Stimulated activated memory B cell treated with anti-CD40 and anti-IgM and Interleukin-4, amounts not matched to agents 10 μg/mL and 1 μg/mL and 100 μg/mL, for 72 hours (primary cell): ENCODE results near the gene SNRNP48.

Experiments used
- ATAC-seq: fragments of 150-1000 bp; cut with Tn5 transposase; 2 replicates; pipeline ENCODE4 v1.10.0; 2021
- H3K27ac Mint-ChIP-seq: one replicate; pipeline ENCODE4 v1.8.0; 2022; ENCODE audit warnings: mild to moderate bottlenecking, mixed read lengths
- H3K27me3 Mint-ChIP-seq: one replicate; pipeline ENCODE4 v1.8.0; 2022; ENCODE audit warnings: mixed read lengths
- H3K36me3 Mint-ChIP-seq: one replicate; pipeline ENCODE4 v1.8.0; 2022; ENCODE audit warnings: mixed read lengths
- H3K4me1 Mint-ChIP-seq: one replicate; pipeline ENCODE4 v1.8.0; 2022; ENCODE audit warnings: mixed read lengths
- H3K4me3 Mint-ChIP-seq: one replicate; pipeline ENCODE4 v1.8.0; 2022; ENCODE audit warnings: mild to moderate bottlenecking, moderate library complexity, mixed read lengths
- H3K9me3 Mint-ChIP-seq: one replicate; pipeline ENCODE4 v1.8.0; 2022; ENCODE audit warnings: mixed read lengths

Gene SNRNP48

DNA sequence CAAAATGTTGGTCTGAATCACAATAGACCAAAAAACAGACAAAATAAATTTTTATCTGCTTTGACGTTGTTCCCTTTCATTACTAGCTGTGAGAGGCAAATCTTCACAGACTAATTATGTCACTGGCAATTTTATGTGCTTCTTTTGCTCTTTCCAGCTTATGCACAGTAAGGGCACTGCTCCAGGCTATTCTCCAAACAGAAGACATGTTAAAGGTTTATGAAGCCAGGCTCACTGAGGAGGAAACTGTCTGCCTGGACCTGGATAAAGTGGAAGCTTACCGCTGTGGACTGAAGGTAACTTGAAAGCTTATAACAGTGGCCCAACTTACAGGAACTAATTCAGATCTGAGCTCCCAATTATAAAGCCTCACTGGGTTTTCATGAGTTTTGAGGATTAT, 15.5 kb upstream of the SNRNP48 start:
- no peaks in the 10 kb centered on the region for H3K4me1 Mint-ChIP-seq
- peaks cover 16% of the 10 kb centered on the region for H3K27me3 Mint-ChIP-seq
- no peaks in the 10 kb centered on the region for H3K36me3 Mint-ChIP-seq
- no peaks in the 10 kb centered on the region for H3K9me3 Mint-ChIP-seq
- no peak for ATAC-seq
- no peak overlapping the region for H3K4me3 Mint-ChIP-seq
- H3K27ac Mint-ChIP-seq = no peak overlapping the region

DNA sequence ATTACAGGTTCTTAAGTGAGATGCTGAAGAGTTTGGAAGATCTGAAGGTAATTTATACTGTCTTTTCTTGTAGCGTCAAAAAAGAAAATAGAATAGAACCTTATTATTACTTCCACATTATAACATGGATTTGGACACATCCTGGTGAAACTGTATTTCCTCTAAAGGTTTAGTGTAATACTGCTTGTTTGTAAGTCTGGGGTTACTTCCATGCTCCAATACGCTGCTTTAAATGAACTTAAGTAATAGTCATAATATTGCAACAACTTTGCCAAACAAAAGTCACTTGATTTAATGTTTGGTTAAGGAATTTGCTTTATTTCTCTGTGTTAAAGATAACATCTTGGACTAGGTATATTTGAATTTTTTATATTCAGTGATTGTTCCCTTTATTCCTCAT, 11.5 kb upstream of the SNRNP48 start:
- no peaks in the 10 kb centered on the region for H3K9me3 Mint-ChIP-seq
- no peaks in the 10 kb centered on the region for H3K4me1 Mint-ChIP-seq
- H3K27ac Mint-ChIP-seq = no peak overlapping the region
- H3K36me3 Mint-ChIP-seq = no peaks in the 10 kb centered on the region
- no peak overlapping the region for H3K4me3 Mint-ChIP-seq
- H3K27me3 Mint-ChIP-seq = peaks cover 10% of the 10 kb centered on the region
- no peak for ATAC-seq

DNA sequence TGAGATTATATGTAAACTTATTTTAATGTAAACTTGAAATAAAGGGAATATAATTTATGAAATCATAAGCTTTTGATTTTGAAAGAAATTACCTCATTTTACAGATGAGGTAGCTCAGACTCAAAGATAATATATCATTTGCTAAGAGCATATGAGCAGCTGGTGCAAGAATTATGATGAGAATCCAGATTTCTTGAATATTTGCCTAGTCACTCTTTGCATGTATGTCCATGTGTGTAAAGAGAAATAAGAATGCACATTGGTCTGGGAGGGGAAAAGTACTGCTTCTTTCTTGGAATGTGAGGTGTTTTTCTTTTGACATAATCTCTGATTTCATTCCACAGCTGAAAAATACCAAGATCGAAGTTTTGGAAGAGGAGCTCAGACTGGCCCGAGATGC, 11.1 kb upstream of the SNRNP48 start:
- H3K27me3 Mint-ChIP-seq = peaks cover 10% of the 10 kb centered on the region
- ATAC-seq = no peak
- no peak overlapping the region for H3K4me3 Mint-ChIP-seq
- H3K27ac Mint-ChIP-seq = no peak overlapping the region
- H3K4me1 Mint-ChIP-seq = no peaks in the 10 kb centered on the region
- H3K36me3 Mint-ChIP-seq = no peaks in the 10 kb centered on the region
- H3K9me3 Mint-ChIP-seq = no peaks in the 10 kb centered on the region

DNA sequence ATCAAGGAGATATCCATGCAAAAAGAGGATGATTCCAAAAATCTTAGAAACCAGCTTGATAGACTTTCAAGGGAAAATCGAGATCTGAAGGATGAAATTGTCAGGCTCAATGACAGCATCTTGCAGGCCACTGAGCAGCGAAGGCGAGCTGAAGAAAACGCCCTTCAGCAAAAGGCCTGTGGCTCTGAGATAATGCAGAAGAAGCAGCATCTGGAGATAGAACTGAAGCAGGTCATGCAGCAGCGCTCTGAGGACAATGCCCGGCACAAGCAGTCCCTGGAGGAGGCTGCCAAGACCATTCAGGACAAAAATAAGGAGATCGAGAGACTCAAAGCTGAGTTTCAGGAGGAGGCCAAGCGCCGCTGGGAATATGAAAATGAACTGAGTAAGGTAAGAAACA, 10.1 kb upstream of the SNRNP48 start:
- ATAC-seq = no peak
- Mint-ChIP-seq H3K36me3 (no peaks in the 10 kb centered on the region), H3K4me1 (no peaks in the 10 kb centered on the region), H3K4me3 (no peak overlapping the region), H3K27ac (no peak overlapping the region), H3K27me3 (peaks cover 10% of the 10 kb centered on the region), H3K9me3 (no peaks in the 10 kb centered on the region)

DNA sequence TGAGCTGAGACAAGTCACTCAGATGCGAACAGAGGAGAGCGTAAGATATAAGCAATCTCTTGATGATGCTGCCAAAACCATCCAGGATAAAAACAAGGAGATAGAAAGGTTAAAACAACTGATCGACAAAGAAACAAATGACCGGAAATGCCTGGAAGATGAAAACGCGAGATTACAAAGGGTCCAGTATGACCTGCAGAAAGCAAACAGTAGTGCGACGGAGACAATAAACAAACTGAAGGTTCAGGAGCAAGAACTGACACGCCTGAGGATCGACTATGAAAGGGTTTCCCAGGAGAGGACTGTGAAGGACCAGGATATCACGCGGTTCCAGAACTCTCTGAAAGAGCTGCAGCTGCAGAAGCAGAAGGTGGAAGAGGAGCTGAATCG, 9.5 kb upstream of the SNRNP48 start:
- H3K4me3 Mint-ChIP-seq = no peak overlapping the region

DNA sequence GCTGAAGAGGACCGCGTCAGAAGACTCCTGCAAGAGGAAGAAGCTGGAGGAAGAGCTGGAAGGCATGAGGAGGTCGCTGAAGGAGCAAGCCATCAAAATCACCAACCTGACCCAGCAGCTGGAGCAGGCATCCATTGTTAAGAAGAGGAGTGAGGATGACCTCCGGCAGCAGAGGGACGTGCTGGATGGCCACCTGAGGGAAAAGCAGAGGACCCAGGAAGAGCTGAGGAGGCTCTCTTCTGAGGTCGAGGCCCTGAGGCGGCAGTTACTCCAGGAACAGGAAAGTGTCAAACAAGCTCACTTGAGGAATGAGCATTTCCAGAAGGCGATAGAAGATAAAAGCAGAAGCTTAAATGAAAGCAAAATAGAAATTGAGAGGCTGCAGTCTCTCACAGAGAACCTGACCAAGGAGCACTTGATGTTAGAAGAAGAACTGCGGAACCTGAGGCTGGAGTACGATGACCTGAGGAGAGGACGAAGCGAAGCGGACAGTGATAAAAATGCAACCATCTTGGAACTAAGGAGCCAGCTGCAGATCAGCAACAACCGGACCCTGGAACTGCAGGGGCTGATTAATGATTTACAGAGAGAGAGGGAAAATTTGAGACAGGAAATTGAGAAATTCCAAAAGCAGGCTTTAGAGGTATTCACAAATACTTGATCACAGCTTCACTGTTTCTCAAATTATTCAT, 8.9 kb upstream of the SNRNP48 start:
- no peak overlapping the region for H3K4me3 Mint-ChIP-seq
- H3K36me3 Mint-ChIP-seq = no peaks in the 10 kb centered on the region
- no peaks in the 10 kb centered on the region for H3K4me1 Mint-ChIP-seq
- H3K27ac Mint-ChIP-seq = no peak overlapping the region
- no peak for ATAC-seq
- H3K27me3 Mint-ChIP-seq = peaks cover 10% of the 10 kb centered on the region
- no peaks in the 10 kb centered on the region for H3K9me3 Mint-ChIP-seq

More for the DNA sequence above, 9.5 kb upstream of the SNRNP48 start:
- Mint-ChIP-seq H3K27ac (no peak overlapping the region), H3K9me3 (no peaks in the 10 kb centered on the region), H3K36me3 (no peaks in the 10 kb centered on the region), H3K27me3 (peaks cover 10% of the 10 kb centered on the region), H3K4me1 (no peaks in the 10 kb centered on the region)
- no peak for ATAC-seq

DNA sequence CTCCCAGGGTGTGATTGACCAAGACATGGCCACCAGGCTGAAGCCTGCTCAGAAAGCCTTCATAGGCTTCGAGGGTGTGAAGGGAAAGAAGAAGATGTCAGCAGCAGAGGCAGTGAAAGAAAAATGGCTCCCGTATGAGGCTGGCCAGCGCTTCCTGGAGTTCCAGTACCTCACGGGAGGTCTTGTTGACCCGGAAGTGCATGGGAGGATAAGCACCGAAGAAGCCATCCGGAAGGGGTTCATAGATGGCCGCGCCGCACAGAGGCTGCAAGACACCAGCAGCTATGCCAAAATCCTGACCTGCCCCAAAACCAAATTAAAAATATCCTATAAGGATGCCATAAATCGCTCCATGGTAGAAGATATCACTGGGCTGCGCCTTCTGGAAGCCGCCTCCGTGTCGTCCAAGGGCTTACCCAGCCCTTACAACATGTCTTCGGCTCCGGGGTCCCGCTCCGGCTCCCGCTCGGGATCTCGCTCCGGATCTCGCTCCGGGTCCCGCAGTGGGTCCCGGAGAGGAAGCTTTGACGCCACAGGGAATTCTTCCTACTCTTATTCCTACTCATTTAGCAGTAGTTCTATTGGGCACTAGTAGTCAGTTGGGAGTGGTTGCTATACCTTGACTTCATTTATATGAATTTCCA, 4.6 kb upstream of the SNRNP48 start:
- Mint-ChIP-seq H3K4me1 (peaks cover 13% of the 10 kb centered on the region), H3K4me3 (no peak overlapping the region), H3K36me3 (peaks cover 5% of the 10 kb centered on the region), H3K27ac (no peak overlapping the region), H3K27me3 (no peaks in the 10 kb centered on the region), H3K9me3 (no peaks in the 10 kb centered on the region)
- ATAC-seq = no peak

DNA sequence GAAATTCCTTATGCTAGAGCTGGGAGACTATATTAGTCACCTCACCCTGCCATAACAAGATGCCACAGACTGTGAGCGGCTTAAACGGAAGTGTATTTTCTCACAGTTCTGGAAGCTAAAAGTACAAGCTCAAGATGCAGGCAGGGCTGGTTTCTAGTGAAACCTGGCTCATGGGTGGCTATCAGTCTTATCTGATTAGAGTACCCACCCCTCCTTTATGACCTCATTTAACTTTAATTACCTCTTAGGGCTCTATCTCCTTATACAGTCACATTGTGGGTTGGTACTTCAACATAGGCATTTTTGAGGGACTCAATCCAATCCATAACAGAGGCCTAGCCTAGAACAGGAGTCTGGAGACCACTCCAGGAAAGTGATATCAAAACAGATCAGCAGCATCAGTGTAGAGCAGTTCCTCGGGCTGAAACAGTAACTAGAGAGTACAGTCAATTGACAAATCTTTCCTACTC, 2.3 kb upstream of the SNRNP48 start:
- ATAC-seq = no peak
- Mint-ChIP-seq H3K27ac (no peak overlapping the region), H3K4me3 (no peak overlapping the region), H3K4me1 (peaks cover 36% of the 10 kb centered on the region), H3K9me3 (no peaks in the 10 kb centered on the region), H3K27me3 (no peaks in the 10 kb centered on the region), H3K36me3 (peaks cover 8% of the 10 kb centered on the region)

DNA sequence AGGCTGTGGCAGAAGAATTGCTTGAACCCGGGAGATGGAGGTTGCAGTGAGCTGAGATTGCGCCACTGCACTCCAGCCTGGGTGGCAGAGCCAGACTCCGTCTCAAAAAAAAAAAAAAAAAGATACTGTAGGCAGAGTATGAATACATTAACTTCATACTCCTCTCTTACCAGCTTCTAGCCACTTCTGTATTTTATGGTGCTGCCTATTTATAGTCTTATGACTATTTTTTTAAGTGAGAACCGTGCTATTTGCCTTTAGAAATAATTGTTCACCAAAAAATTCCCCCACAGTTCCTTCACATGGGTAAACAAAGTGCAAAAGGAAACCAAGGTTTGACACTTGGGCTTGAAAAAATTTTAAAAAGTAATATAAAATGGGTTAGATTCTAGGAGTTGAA, 1.5 kb upstream of the SNRNP48 start:
- Mint-ChIP-seq H3K36me3 (peaks cover 15% of the 10 kb centered on the region), H3K9me3 (no peaks in the 10 kb centered on the region), H3K4me3 (no peak overlapping the region), H3K27ac (no peak overlapping the region), H3K4me1 (peaks cover 44% of the 10 kb centered on the region), H3K27me3 (no peaks in the 10 kb centered on the region)
- ATAC-seq = no peak

DNA sequence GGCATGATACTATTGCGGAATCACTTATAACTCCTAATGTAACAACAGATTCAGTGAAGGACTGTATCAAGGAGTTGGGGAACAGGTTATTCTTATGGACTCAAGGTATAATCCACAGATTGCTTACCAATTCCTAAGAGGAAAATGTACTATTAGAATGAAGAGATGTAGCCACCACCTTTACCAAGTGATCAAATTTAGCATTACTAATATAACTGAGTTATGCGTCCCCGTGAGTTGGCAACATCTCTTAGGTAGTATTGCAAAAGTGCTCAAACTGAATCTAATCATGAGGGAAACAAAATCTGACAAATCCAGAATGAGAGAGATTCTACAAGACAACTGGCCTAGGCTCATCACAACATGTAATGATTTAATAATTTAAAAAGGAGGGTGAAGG, 777 bp upstream of the SNRNP48 start:
- no peaks in the 10 kb centered on the region for H3K27me3 Mint-ChIP-seq
- H3K4me1 Mint-ChIP-seq = peaks cover 44% of the 10 kb centered on the region
- no peaks in the 10 kb centered on the region for H3K9me3 Mint-ChIP-seq
- no peak for ATAC-seq
- peak overlapping the region; percentile 95 for H3K27ac Mint-ChIP-seq
- H3K4me3 Mint-ChIP-seq = peak overlapping the region; percentile 98
- H3K36me3 Mint-ChIP-seq = peaks cover 15% of the 10 kb centered on the region

DNA sequence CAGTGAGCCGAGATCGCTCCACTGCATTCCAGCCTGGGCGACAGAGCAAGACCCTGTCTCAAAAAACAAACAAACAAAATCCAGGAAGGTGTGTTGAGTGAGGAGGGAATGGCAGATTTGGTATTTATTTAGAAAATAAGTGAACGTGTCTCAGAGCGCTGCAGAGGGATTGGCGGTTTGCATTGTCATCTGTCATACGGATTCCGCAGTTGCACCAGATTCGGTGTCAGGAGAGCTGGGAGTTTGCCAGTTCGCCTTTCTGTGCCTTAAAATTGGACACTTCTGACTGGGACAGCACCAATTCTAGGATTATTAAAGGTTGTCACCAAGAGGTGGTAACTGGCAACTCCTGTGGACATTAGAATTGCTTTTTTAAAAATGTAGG, 912 bp downstream of the SNRNP48 start:
- H3K27ac Mint-ChIP-seq = peak overlapping the region; percentile 95
- H3K4me1 Mint-ChIP-seq = peaks cover 44% of the 10 kb centered on the region
- no peaks in the 10 kb centered on the region for H3K27me3 Mint-ChIP-seq
- peak overlapping the region; percentile 98 for H3K4me3 Mint-ChIP-seq
- no peaks in the 10 kb centered on the region for H3K9me3 Mint-ChIP-seq
- peaks cover 19% of the 10 kb centered on the region for H3K36me3 Mint-ChIP-seq
- no peak for ATAC-seq

DNA sequence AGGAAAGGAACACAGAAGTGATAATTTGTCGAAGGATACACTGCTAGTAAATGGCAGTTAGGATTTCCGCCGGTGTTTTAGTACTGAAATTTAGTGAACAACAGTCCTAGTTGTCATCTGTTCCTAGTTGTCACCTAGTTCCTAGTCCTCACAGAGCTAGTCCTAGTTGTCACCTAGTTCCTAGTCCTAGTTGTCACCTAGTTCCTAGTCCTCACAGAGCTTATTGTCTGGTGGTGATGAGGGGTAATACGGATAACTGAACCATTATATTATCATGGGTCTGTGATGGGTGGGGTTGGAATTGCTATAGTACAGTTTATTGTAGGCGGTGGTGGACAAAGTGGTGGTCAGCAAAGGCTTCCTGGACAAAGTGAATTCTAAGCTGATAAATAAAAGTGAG, 1.8 kb downstream of the SNRNP48 start:
- Mint-ChIP-seq H3K4me3 (no peak overlapping the region), H3K36me3 (peaks cover 27% of the 10 kb centered on the region), H3K9me3 (no peaks in the 10 kb centered on the region), H3K27me3 (no peaks in the 10 kb centered on the region), H3K27ac (no peak overlapping the region), H3K4me1 (peaks cover 44% of the 10 kb centered on the region)
- no peak for ATAC-seq

DNA sequence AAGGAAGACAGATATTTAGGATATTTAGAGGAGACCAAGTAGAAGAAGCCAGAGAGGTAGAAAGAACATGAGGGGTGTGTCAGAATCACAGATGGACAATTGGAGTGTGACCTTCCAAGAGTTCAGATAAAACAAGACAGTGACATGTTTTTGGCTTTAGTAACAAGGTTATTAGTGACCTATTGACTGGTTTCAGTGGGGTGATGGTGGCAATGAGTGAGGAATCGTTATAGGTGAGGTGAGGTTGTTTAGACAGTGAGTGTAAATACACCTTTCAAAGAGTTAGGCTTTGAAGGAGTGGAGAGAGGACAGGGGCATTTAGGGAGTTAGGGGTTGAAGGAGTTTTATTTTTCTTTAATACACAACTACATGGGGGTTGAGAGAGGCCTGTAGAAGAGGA, 3.2 kb downstream of the SNRNP48 start:
- peaks cover 32% of the 10 kb centered on the region for H3K36me3 Mint-ChIP-seq
- H3K4me3 Mint-ChIP-seq = no peak overlapping the region
- H3K27me3 Mint-ChIP-seq = no peaks in the 10 kb centered on the region
- H3K27ac Mint-ChIP-seq = no peak overlapping the region
- peaks cover 44% of the 10 kb centered on the region for H3K4me1 Mint-ChIP-seq
- no peak for ATAC-seq
- no peaks in the 10 kb centered on the region for H3K9me3 Mint-ChIP-seq

DNA sequence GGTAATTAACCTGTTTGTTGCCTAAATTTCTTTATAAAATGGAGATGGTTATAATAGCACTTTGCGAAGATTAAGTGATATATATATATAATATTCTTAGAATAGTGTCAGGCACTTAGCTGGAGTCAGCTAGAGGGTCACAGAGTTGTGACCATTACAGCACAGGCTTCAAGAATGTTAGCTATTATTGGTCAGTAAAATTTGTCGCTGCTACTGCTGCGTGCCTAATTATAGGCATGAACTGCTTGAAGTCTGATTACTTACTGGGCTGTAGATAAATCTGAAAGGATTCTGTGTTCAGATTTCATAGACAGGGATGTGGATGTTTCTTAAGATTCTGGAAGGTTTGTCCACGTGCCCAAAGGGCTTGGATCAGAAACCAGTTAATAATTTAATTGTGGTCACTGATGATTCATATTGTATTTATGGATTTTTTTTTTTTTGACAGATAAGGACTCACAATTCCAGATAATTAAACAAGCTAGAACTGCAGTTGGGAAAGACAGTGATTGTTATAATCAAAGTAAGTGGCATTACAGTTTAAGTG, 4.7 kb downstream of the SNRNP48 start:
- Mint-ChIP-seq H3K9me3 (no peaks in the 10 kb centered on the region), H3K4me1 (peaks cover 38% of the 10 kb centered on the region), H3K4me3 (no peak overlapping the region), H3K36me3 (peaks cover 32% of the 10 kb centered on the region), H3K27ac (no peak overlapping the region), H3K27me3 (no peaks in the 10 kb centered on the region)
- ATAC-seq = no peak

DNA sequence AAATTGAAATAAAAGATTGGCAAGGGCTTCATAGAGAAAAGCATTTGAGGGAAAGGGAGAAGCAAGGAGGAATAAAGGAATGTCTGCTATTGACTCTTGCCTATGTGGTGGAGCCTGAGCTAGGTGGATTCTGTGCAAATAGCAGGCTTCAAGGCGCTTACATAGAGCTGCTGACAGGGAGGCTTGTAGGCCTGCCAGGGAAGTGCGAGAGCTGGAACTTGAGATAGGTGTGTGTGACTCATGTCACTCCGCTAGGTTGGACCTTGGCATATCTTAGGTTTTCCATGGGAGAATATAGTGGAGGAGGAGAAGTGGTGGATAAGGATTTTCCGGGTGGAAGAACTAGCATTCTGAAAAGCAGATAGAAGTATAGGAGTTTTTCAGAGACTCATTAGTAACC, 14.0 kb downstream of the SNRNP48 start:
- Mint-ChIP-seq H3K4me3 (no peak overlapping the region), H3K4me1 (peaks cover 6% of the 10 kb centered on the region), H3K27me3 (no peaks in the 10 kb centered on the region), H3K36me3 (peaks cover 45% of the 10 kb centered on the region), H3K9me3 (no peaks in the 10 kb centered on the region), H3K27ac (peak overlapping the region; percentile 15)
- ATAC-seq = no peak

DNA sequence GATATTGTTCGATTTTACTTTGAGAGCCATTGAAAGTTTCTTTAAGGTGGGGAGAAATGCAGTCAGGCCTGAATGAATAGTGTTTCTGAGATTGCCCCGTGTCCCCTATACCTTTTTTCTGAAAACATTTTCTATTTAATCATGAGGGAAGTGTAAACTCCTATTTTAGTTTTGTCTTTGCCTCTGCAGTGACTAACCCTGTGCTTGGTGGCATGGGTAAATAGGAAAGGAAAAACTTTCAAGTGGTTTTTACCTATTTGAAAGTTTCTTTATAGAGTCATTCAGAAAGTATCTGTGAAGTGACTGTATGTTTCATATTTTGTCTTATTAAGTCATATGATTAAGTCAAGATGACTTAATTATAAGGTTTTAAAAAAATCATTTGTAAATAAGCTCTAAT, 14.5 kb downstream of the SNRNP48 start:
- Mint-ChIP-seq H3K36me3 (peaks cover 45% of the 10 kb centered on the region), H3K4me3 (no peak overlapping the region), H3K4me1 (peaks cover 6% of the 10 kb centered on the region), H3K27ac (peak overlapping the region; percentile 51), H3K9me3 (no peaks in the 10 kb centered on the region), H3K27me3 (no peaks in the 10 kb centered on the region)
- no peak for ATAC-seq
